Omental fat pad (tissue), 4 donors: ENCODE measurements around the gene MSRB2. TPM values are rescaled to one million over a fixed set of nuclear protein-coding genes. Genes with fewer than 3 reads are reported as not detected.

Source experiments
- ATAC-seq: fragments of 150-250 bp; one replicate; pipeline ENCODE4 v1.9.1; 2016; ENCODE audit warnings: mild to moderate bottlenecking, moderate library complexity; ENCODE audit not compliant: low FRiP score
- DNase-seq: peaks from one replicate; pipeline ENCODE4 v3.0.0-alpha.2; 2019; ENCODE audit warnings: low spot score
- small RNA-seq: library from RNA; depleted of rRNA; stranded (forward); fragments of <200 nt; gene quantifications from one replicate; pipeline ENCODE3, GENCODE V24; 2016
- total RNA-seq, 4 donors: library from RNA; depleted of rRNA; stranded (reverse); fragments of >200 nt; gene quantifications; one replicate each; pipeline ENCODE4 v1.1.0, GENCODE V29; 2016
- TF ChIP-seq, protein P1 (sequence below), 3 donors: fragments of 450-650 bp; IDR thresholded peaks; one replicate each; pipeline ENCODE4 v1.5.1; 2016 to 2017; ENCODE audit warnings: antibody characterized with exemption in 3 of 3, mild to moderate bottlenecking in 3 of 3, moderate library complexity in 2 of 3

The MSRB2 gene
- total RNA-seq, 4 donors from 2014 or later = 16.5 to 31.4 (median 24.6) TPM

DNA sequence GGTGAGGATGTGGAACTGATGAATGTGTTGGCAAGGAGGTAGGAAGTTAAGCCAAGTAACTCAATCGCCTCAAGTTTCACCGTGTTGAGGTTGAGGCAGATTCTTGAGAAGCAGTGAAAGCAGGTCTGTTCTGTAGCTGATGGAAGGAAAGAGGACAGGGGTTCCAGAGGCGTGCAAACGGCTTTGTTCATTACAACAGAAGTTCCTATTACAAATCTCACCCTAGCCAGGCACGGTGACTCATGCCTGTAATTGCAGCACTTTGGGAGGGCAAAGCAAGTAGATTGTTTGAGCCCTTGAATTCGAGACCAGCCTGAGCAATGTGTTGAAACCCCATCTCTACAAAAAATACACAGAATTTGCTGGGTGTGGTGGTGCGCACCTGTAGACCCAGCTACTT, 59.8 kb downstream of the MSRB2 start:
- ATAC-seq (no peak), DNase-seq (no peak)
- TF ChIP-seq, protein P1, sequence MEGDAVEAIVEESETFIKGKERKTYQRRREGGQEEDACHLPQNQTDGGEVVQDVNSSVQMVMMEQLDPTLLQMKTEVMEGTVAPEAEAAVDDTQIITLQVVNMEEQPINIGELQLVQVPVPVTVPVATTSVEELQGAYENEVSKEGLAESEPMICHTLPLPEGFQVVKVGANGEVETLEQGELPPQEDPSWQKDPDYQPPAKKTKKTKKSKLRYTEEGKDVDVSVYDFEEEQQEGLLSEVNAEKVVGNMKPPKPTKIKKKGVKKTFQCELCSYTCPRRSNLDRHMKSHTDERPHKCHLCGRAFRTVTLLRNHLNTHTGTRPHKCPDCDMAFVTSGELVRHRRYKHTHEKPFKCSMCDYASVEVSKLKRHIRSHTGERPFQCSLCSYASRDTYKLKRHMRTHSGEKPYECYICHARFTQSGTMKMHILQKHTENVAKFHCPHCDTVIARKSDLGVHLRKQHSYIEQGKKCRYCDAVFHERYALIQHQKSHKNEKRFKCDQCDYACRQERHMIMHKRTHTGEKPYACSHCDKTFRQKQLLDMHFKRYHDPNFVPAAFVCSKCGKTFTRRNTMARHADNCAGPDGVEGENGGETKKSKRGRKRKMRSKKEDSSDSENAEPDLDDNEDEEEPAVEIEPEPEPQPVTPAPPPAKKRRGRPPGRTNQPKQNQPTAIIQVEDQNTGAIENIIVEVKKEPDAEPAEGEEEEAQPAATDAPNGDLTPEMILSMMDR (IDR thresholded peaks at IDR 0.05) = no peak

DNA sequence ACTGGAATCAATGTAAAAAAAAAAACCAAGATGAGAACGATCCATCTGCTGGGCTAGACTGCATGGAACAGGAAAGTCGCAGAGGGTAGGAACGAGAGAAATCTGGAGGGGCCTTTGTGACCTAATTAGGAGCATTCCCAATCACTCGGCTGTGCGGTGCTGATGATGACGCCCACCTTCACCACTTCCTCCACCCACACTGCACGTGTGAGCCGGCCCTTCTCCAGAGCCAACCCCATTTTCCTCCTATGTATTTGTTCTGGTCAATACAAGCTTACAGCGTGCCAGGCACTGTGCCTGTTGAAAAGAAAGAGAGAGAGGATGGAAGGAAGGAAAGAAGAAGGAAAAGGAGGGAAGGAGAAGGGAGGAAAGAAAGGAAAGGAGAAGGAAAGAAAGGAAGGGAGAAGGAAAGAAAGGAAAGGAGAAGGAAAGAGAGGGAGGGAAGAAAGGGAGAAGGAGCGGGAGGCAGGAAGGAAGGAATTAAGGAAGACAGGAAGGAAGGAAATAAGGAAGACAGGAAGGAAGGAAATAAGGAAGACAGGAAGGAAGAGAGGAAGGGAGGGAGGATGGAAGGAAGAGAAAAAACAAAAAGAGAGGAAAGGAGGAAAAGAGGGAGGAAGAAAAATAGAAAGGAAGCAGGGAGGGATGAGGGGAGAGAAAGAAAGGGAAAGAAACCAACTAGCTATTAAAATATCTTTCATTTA, 61.2 kb downstream of the MSRB2 start:
- no peak for ATAC-seq
- TF ChIP-seq, protein P1 (IDR thresholded peaks at IDR 0.05) = no peak

DNA sequence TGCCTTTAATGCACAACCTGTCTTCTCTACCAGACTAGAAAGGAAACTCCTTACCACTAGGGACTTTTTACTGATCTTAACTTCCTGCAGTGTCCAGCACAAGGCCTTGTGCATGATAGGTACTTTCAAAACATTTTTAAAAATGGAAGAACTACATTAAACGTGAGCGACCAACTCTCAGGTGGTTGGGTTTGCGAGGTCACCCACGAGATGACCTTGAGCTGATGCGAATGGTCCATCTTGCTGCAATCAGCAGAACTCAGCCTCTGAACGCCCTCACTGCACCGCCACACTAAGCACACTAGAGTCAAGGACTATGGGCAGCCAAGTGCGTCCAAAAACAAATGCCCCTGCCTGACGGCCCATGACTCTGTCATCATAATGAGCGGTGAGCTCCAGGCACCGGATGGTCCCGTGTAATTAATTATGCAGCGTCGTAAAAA, 61.9 kb downstream of the MSRB2 start:
- TF ChIP-seq, protein P1 (IDR thresholded peaks at IDR 0.05) = no peak
- DNase-seq = no peak
- ATAC-seq = no peak

More for the DNA sequence above, 61.2 kb downstream of the MSRB2 start:
- no peak for DNase-seq

DNA sequence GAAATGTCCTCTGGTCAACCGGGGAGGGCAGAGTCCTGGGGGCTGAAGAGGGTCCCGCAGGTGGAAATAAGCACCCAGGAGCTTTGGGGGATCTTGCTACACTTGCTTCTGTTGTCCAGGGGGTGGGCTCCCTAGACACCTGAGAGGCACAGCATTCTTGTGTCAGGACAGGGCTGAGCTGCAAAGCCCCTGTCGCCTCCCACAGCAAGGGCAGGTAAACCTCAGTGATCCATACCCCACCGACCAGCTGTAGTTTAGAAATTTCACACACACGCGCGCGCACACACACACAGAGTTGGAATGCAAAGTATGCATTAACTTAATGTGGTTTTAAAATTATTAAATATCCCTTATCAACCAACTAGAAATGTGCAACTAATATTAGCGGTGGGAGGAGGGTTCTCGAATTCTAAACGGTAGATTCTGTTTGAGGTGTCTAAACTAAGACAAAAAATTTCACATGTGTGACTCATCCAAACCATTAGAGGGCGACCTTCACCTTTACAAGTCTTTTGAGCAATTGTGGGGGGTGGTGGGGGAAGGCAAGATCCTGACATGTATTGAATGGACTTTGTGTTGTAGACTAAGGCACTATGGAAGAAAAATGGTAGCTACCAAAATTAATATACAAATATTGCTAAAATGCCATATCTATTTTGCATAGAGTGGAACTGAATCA, 62.5 kb downstream of the MSRB2 start:
- no peak for DNase-seq
- TF ChIP-seq, protein P1 (IDR thresholded peaks at IDR 0.05) = no peak
- no peak for ATAC-seq

DNA sequence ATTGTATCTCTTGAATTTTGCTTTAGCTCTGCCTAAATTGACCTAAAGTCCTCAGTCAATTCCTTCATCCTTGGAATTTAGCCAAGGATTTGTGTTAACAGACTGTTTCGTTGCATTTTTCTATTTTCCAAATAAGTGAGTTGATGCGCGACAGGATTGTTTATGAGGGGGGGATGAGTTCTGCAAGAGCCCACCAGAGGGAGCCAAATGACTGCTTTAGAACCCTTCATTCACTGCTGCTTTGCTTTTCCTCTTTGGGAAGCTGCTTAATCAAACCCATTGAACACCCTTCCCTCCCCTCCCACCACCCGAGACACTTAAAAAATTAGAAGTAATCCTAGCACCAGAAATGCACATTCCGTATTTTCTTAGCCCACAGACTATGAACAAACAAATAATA, 63.0 kb downstream of the MSRB2 start:
- TF ChIP-seq, protein P1 (IDR thresholded peaks at IDR 0.05) = peak in 1 of 3 donors; percentile 38
- ATAC-seq = no peak

DNA sequence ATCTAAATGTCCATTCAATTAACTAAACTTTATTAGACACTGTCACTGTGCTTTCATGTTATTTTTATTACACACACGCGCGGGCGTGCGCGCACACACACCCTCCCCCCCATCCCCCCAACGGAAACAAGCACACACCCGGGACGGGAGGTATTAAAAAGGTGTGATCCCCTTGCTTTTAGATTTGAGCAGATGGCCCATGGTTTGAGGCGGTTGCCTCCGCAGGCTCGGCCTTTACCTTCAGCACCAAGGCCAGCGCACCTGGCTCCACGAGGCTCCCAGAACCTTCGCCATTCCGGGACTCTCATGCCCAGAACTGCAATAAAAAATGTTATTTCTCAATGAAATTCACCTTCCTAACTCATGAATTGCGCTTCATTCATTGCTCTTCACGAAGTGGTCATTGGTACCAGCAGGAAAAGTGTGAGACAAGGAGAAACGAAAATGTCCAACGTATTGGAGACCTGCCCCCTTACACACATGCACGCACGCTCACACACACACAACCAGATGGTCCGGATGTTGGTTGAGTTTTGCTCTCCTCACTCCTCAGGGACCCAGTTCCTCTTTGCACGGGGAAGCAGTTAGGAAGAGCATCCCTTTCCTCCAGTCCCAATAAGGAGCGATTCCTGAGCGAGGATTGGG, 76.0 kb downstream of the MSRB2 start:
- ATAC-seq = no peak
- TF ChIP-seq, protein P1 (IDR thresholded peaks at IDR 0.05) = no peak

More for the DNA sequence above, 63.0 kb downstream of the MSRB2 start:
- DNase-seq = no peak

More for the DNA sequence above, 76.0 kb downstream of the MSRB2 start:
- no peak for DNase-seq

Small RNAs within 50 kb of the gene (small RNA-seq; reads per million reads assigned to genes)
- gene RF00561 = not detected

Other genes starting within 250 kb of the MSRB2 start
- not detected for gene ARMC3, start 167.5 kb upstream of the MSRB2 start, total RNA-seq
- gene PTF1A, start 96.7 kb downstream of the MSRB2 start, total RNA-seq = not detected
- gene C10orf67, start 249.2 kb downstream of the MSRB2 start, total RNA-seq = under 1 TPM in 2 of 4 donors, not detected in 2; 0.09 to 0.60 TPM